ENCODE results near the gene MATCAP1. TPM values are rescaled to one million over a fixed set of nuclear protein-coding genes. Genes with fewer than 3 reads are reported as not detected.

Gene MATCAP1
- total and polyA plus RNA-seq, 7 experiments from 2014 or later = 0.48 to 88.1 (median 4.9) TPM

DNA sequence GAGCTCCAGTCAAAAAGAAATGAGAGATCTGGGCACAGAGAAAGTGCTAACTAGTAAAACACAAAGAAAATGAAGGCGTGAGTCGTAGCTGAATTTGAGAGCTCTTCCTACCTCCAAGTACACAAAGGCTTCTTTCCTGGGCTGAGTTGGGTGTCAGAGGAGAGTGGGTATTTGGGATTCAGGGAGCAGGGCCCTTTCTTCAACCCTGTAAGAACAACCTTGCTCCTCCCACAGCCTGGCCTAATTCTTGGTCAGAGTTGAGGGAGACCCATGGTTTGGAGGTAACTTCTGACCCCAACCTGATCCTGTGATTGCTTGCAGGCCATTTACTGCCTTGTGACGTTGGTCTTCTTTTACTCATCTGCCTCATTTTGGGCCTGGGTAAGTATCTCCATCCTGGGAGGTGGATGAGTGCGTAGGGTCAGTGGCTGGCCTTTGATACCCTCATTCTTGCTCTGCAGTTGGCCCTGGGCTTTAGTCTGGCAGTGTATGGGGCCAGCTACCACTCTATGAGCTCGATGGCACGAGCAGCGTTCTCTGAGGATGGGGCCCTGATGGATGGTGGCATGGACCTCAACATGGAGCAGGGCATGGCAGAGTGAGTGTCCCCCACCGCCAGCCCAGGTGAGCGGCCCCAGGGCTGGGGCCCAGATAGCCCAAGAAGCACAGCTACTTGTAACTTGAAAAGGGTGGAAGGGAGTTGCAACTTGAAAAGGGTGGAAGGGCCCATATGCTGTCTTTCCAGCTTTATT is 44.4 kb upstream of the MATCAP1 start:
- peak overlapping the region; percentile 90 for H3K4me3 ChIP-seq (ENCODE audit: low read length)
- Mint-ChIP-seq H3K27me3 (no peaks in the 10 kb centered on the region), H3K4me3 (peak overlapping the region; percentile 94 to 100 (median 98)), H3K36me3 (peaks cover 4 to 11% (median 7%) of the 10 kb centered on the region in 5 donors), H3K9me3 (no peaks in the 10 kb centered on the region), H3K27ac (peak overlapping the region; percentile 52 to 99 (median 93)), H3K4me1 (peaks cover 34 to 55% (median 49%) of the 10 kb centered on the region in 7 donors)
- H3K27me3 ChIP-seq (ENCODE audit: control insufficient read depth in 2 of 2, insufficient read depth in 2 of 2, low read length in 2 of 2) = no peaks in the 10 kb centered on the region
- H3K9me3 ChIP-seq (ENCODE audit: control insufficient read depth in 2 of 3, low read length in 3 of 3) = no peaks in the 10 kb centered on the region
- H3K27ac ChIP-seq (ENCODE audit: low read depth, low read length) = peak overlapping the region; percentile 85
- ATAC-seq = no peak
- peaks cover 14 to 38% of the 10 kb centered on the region in 2 donors for H3K4me1 ChIP-seq (ENCODE audit: control insufficient read depth in 2 of 2, insufficient read depth in 2 of 2, low read length in 2 of 2)
- H3K36me3 ChIP-seq (ENCODE audit: control insufficient read depth in 2 of 3, insufficient read depth in 3 of 3, low read length in 3 of 3) = peaks cover 9 to 48% (median 10%) of the 10 kb centered on the region in 3 experiments
- DNase-seq = no peak
- POLR2A ChIA-PET = interaction anchor here (0.9 to 2.3 kb wide), 9 partner anchors 8 to 439 kb away, joined by 3 to 20 read pairs (median 7); partner anchors contain the start of gene FHOD1
- intact Hi-C loops (cut with micrococcal nuclease) = loop anchor here in 1 of 2 donors (5.0 kb wide), 3 partner anchors 334 to 1904 kb away; partner anchors contain the start of genes CHTF8, CTCF and UTP4
- CTCF ChIA-PET = interaction anchor here (0.9 to 1.6 kb wide), 4 partner anchors 11 to 19 kb away, joined by 3 to 6 read pairs (median 4); partner anchors contain the start of gene FHOD1

DNA sequence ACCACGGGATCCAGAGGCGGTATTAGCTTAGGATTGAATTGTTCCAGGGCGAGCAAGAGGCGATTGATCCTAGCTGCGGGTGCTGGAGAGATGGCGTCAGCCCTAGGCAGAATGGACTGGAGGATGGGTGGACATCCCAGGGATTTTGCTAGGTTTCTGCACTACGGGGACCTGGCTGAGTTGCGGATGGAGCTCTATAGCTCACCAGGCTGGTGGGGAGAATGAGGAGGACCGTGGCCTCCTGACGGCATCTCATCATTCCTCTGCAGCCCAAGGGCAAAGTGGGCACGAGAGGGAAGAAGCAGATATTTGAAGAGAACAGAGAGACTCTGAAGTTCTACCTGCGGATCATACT is 43.8 kb upstream of the MATCAP1 start:
- H3K4me1 ChIP-seq (ENCODE audit: control insufficient read depth in 2 of 2, insufficient read depth in 2 of 2, low read length in 2 of 2) = peaks cover 14 to 38% of the 10 kb centered on the region in 2 donors
- CTCF ChIA-PET = interaction anchor here (0.9 to 1.6 kb wide), 4 partner anchors 12 to 73 kb away, joined by 3 to 6 read pairs (median 4); partner anchors contain the start of gene FHOD1
- DNase-seq (no peak), ATAC-seq (no peak)
- Mint-ChIP-seq H3K27ac (peak overlapping the region; percentile 59 to 100 (median 97)), H3K27me3 (no peaks in the 10 kb centered on the region), H3K4me1 (peaks cover 37 to 62% (median 50%) of the 10 kb centered on the region in 7 donors), H3K36me3 (peaks cover 4 to 9% (median 7%) of the 10 kb centered on the region in 5 donors), H3K9me3 (no peaks in the 10 kb centered on the region), H3K4me3 (peak overlapping the region; percentile 94 to 100 (median 98))
- POLR2A ChIA-PET = interaction anchor here (0.8 to 2.3 kb wide), 12 partner anchors 8 to 439 kb away, joined by 3 to 20 read pairs (median 6); partner anchors contain the start of genes E2F4 and FHOD1
- no peaks in the 10 kb centered on the region for H3K27me3 ChIP-seq (ENCODE audit: control insufficient read depth in 2 of 2, insufficient read depth in 2 of 2, low read length in 2 of 2)
- H3K36me3 ChIP-seq (ENCODE audit: control insufficient read depth in 2 of 3, insufficient read depth in 3 of 3, low read length in 3 of 3) = peaks cover 9 to 48% (median 10%) of the 10 kb centered on the region in 3 experiments
- H3K9me3 ChIP-seq (ENCODE audit: control insufficient read depth in 2 of 3, low read length in 3 of 3) = no peaks in the 10 kb centered on the region
- peak overlapping the region; percentile 90 for H3K4me3 ChIP-seq (ENCODE audit: low read length)
- intact Hi-C loops (cut with micrococcal nuclease) = loop anchor here (1.0 to 5.0 kb wide), 15 partner anchors 20 to 1905 kb away; partner anchors contain the start of genes E2F4 (in 2 of the 2), FHOD1 (in 2 of the 2), PLEKHG4 (in 2 of the 2) and ACD (in 1 of the 2)
- peak overlapping the region; percentile 85 for H3K27ac ChIP-seq (ENCODE audit: low read depth, low read length)

DNA sequence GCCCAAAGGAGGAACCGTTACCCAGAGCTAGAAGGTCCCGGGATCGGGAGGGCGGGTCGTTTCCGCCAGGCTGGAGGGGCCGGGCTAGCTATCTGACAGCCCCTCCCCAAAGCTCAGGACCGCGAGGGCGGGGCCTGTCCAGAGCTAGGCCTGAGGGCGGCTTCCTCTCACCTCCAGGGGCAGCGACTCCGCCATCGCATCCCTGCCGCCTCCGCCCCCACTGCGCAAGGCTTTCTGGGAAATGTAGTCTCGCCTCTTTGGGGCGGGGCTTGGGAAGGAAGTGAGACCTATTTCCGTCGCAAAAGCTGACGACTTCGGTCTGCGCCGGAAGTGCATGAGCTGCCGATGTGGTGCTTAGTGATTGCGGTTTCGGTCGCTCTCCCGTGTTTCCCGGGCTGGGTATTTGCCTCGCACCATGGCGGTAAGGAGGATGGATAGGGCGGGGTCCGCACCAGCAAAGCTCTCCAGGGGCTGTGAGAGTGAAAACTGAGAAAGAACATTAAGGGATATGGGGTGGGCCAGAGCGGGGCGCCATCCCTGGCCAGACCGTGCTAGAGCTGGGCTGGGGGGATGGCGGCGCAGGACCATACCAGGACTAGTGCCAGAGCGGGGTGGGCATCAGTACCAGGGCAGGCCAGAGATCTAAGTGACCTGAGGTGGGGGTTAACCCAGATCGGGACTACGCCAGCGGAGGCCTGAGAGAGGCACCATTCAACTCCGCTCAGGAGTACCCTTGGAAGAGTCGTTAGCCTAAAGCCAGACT is 43.2 kb upstream of the MATCAP1 start, which contains the start of gene TMEM208:
Gene TMEM208, plus strand, starts transcription at position 327 of the 763 bp plus-strand sequence. Its CDS starts 89 bp downstream, at position 416.
- H3K27me3 Mint-ChIP-seq = no peaks in the 10 kb centered on the region
- peak within 1 kb of the TSS; percentile 94 to 100 (median 98) for H3K4me3 Mint-ChIP-seq
- peaks cover 9 to 47% (median 10%) of the 10 kb centered on the region in 3 experiments for H3K36me3 ChIP-seq (ENCODE audit: control insufficient read depth in 2 of 3, insufficient read depth in 3 of 3, low read length in 3 of 3)
- intact Hi-C loops (cut with micrococcal nuclease) = loop anchor here (1.0 to 5.0 kb wide), 16 partner anchors 9 to 1905 kb away; partner anchors contain the start of genes E2F4 (in 2 of the 2), FHOD1 (in 2 of the 2), PLEKHG4 (in 2 of the 2) and ACD (in 1 of the 2)
- no peaks in the 10 kb centered on the region for H3K27me3 ChIP-seq (ENCODE audit: control insufficient read depth in 2 of 2, insufficient read depth in 2 of 2, low read length in 2 of 2)
- H3K27ac Mint-ChIP-seq = peak within 1 kb of the TSS; percentile 93 to 100 (median 99)
- H3K4me1 ChIP-seq (ENCODE audit: control insufficient read depth in 2 of 2, insufficient read depth in 2 of 2, low read length in 2 of 2) = peaks cover 14 to 38% of the 10 kb centered on the region in 2 donors
- ChIA-PET POLR2A (interaction anchor here (0.8 to 2.3 kb wide), 15 partner anchors 9 to 440 kb away, joined by 3 to 20 read pairs (median 5); partner anchors contain the start of genes E2F4 and FHOD1), CTCF (interaction anchor here (0.6 to 1.6 kb wide), 6 partner anchors 12 to 207 kb away, joined by 3 to 6 read pairs (median 4); partner anchors contain the start of gene FHOD1)
- peak within 1 kb of the TSS; percentile 90 for H3K4me3 ChIP-seq (ENCODE audit: low read length)
- no peaks in the 10 kb centered on the region for H3K9me3 Mint-ChIP-seq
- peak; percentile 99 for ATAC-seq
- DNase-seq = peak; percentile 94 to 99 (median 97)
- H3K9me3 ChIP-seq (ENCODE audit: control insufficient read depth in 2 of 3, low read length in 3 of 3) = no peaks in the 10 kb centered on the region
- peaks cover 4 to 9% (median 7%) of the 10 kb centered on the region in 5 donors for H3K36me3 Mint-ChIP-seq
- peak within 1 kb of the TSS; percentile 85 for H3K27ac ChIP-seq (ENCODE audit: low read depth, low read length)
- peaks cover 37 to 62% (median 50%) of the 10 kb centered on the region in 7 donors for H3K4me1 Mint-ChIP-seq

GRCh38 chr16:67226295-67226803 is 42.6 kb upstream of the MATCAP1 start:
- H3K27ac ChIP-seq (ENCODE audit: low read depth, low read length) = peak overlapping the region; percentile 85
- Mint-ChIP-seq H3K9me3 (no peaks in the 10 kb centered on the region), H3K4me1 (peaks cover 37 to 62% (median 50%) of the 10 kb centered on the region in 7 donors), H3K27ac (peak overlapping the region; percentile 93 to 100 (median 99)), H3K27me3 (no peaks in the 10 kb centered on the region), H3K4me3 (peak overlapping the region; percentile 94 to 100 (median 98)), H3K36me3 (peaks cover 4 to 9% (median 7%) of the 10 kb centered on the region in 5 donors)
- POLR2A ChIA-PET = interaction anchor here (0.6 to 2.3 kb wide), 13 partner anchors 10 to 355 kb away, joined by 3 to 20 read pairs (median 6); partner anchors contain the start of genes E2F4 and FHOD1
- no peaks in the 10 kb centered on the region for H3K27me3 ChIP-seq (ENCODE audit: control insufficient read depth in 2 of 2, insufficient read depth in 2 of 2, low read length in 2 of 2)
- DNase-seq (no peak), ATAC-seq (no peak)
- H3K9me3 ChIP-seq (ENCODE audit: control insufficient read depth in 2 of 3, low read length in 3 of 3) = no peaks in the 10 kb centered on the region
- CTCF ChIA-PET = interaction anchor here (0.6 to 1.6 kb wide), 5 partner anchors 13 to 207 kb away, joined by 3 to 6 read pairs (median 4); partner anchors contain the start of gene FHOD1
- peaks cover 14 to 38% of the 10 kb centered on the region in 2 donors for H3K4me1 ChIP-seq (ENCODE audit: control insufficient read depth in 2 of 2, insufficient read depth in 2 of 2, low read length in 2 of 2)
- intact Hi-C loops (cut with micrococcal nuclease) = loop anchor here (1.0 to 5.0 kb wide), 9 partner anchors 10 to 1906 kb away; partner anchors contain the start of genes ACD (in 1 of the 2), CBFB (in 1 of the 2), CHTF8 (in 1 of the 2) and CTCF (in 1 of the 2)
- H3K4me3 ChIP-seq (ENCODE audit: low read length) = peak overlapping the region; percentile 90
- peaks cover 9 to 41% (median 10%) of the 10 kb centered on the region in 3 experiments for H3K36me3 ChIP-seq (ENCODE audit: control insufficient read depth in 2 of 3, insufficient read depth in 3 of 3, low read length in 3 of 3)

GRCh38 chr16:67223992-67224391 is 40.2 kb upstream of the MATCAP1 start:
- Histone ChIP-seq H3K36me3 (ENCODE audit: control insufficient read depth in 2 of 3, insufficient read depth in 3 of 3, low read length in 3 of 3) (peaks cover 6 to 17% (median 9%) of the 10 kb centered on the region in 3 experiments), H3K27ac (ENCODE audit: low read depth, low read length) (peak overlapping the region; percentile 62), H3K4me3 (ENCODE audit: low read length) (peak overlapping the region; percentile 13), H3K27me3 (ENCODE audit: control insufficient read depth in 2 of 2, insufficient read depth in 2 of 2, low read length in 2 of 2) (no peaks in the 10 kb centered on the region), H3K9me3 (ENCODE audit: control insufficient read depth in 2 of 3, low read length in 3 of 3) (no peaks in the 10 kb centered on the region), H3K4me1 (ENCODE audit: control insufficient read depth in 2 of 2, insufficient read depth in 2 of 2, low read length in 2 of 2) (peaks cover 14 to 38% of the 10 kb centered on the region in 2 donors)
- ATAC-seq (no peak), DNase-seq (no peak)
- peaks cover 4 to 14% (median 11%) of the 10 kb centered on the region in 5 donors for H3K36me3 Mint-ChIP-seq
- ChIA-PET CTCF (interaction anchor here (0.8 to 0.9 kb wide), 2 partner anchors 24 to 26 kb away, joined by 3 read pairs; partner anchors contain the start of gene FHOD1), POLR2A (interaction anchor here (1.2 to 1.9 kb wide), 2 partner anchors 15 to 21 kb away, joined by 3 to 4 read pairs; no protein-coding TSS in a partner anchor)
- peak overlapping the region in 9 of 10 donors; percentile 2 to 100 (median 34) for H3K4me3 Mint-ChIP-seq
- intact Hi-C loops (cut with micrococcal nuclease) = no loop called here
- no peaks in the 10 kb centered on the region for H3K9me3 Mint-ChIP-seq
- peak overlapping the region; percentile 36 to 100 (median 82) for H3K27ac Mint-ChIP-seq
- H3K4me1 Mint-ChIP-seq = peaks cover 38 to 71% (median 58%) of the 10 kb centered on the region in 7 donors
- no peaks in the 10 kb centered on the region for H3K27me3 Mint-ChIP-seq

Measured in naive thymus-derived CD4-positive, alpha-beta T cell (primary cell).